Measurements from ENCODE around the gene LRFN3.
A peak's percentile ranks its signal among the peaks of the same experiment; 100 is the strongest.

Gene LRFN3

GRCh38 chr19:35901854-35902661 is 34.1 kb upstream of the LRFN3 start, which contains the start of gene HCST:
HCST (plus strand) TSS chr19:35902529; CDS start chr19:35902594, 65 bp downstream.
- peak within 1 kb of the TSS; percentile 24 to 28 for H3K4me3 ChIP-seq (replicated peaks in 1 of 2; ENCODE audit: low read depth in 2 of 2, low read length in 2 of 2)
- DNase-seq (ENCODE audit: low read depth in 2 of 2), result peak in 1 of 2 donors; percentile 11
- no peak for TF ChIP-seq CTCF (IDR thresholded peaks at IDR 0.05; ENCODE audit: low read depth, low read length)

GRCh38 chr19:35902870-35903475 is 33.2 kb upstream of the LRFN3 start:
- H3K4me3 ChIP-seq (replicated peaks in 1 of 2; ENCODE audit: low read depth in 2 of 2, low read length in 2 of 2), result peak overlapping the region in 1 of 2 donors; percentile 24
- no peak for TF ChIP-seq CTCF (IDR thresholded peaks at IDR 0.05; ENCODE audit: low read depth, low read length)
- DNase-seq (ENCODE audit: low read depth in 2 of 2), result no peak

- peak overlapping the region; percentile 24 to 28 for H3K4me3 ChIP-seq (replicated peaks in 1 of 2; ENCODE audit: low read depth in 2 of 2, low read length in 2 of 2)
- no peak for TF ChIP-seq CTCF (IDR thresholded peaks at IDR 0.05; ENCODE audit: low read depth, low read length)
- DNase-seq (ENCODE audit: low read depth in 2 of 2), result peak; percentile 58 to 63
Observed at GRCh38 chr19:35903550-35904179, 32.5 kb upstream of the LRFN3 start.

GRCh38 chr19:35904311-35905068 is 31.7 kb upstream of the LRFN3 start:
- no peak overlapping the region for H3K4me3 ChIP-seq (replicated peaks in 1 of 2; ENCODE audit: low read depth in 2 of 2, low read length in 2 of 2)
- TF ChIP-seq CTCF (IDR thresholded peaks at IDR 0.05; ENCODE audit: low read depth, low read length), result no peak
- no peak for DNase-seq (ENCODE audit: low read depth in 2 of 2)

GRCh38 chr19:35905178-35905727 is 30.9 kb upstream of the LRFN3 start:
- no peak overlapping the region for H3K4me3 ChIP-seq (replicated peaks in 1 of 2; ENCODE audit: low read depth in 2 of 2, low read length in 2 of 2)
- TF ChIP-seq CTCF (IDR thresholded peaks at IDR 0.05; ENCODE audit: low read depth, low read length), result no peak
- DNase-seq (ENCODE audit: low read depth in 2 of 2), result no peak

- H3K4me3 ChIP-seq (replicated peaks in 1 of 2; ENCODE audit: low read depth in 2 of 2, low read length in 2 of 2), result no peak overlapping the region
- no peak for TF ChIP-seq CTCF (IDR thresholded peaks at IDR 0.05; ENCODE audit: low read depth, low read length)
- no peak for DNase-seq (ENCODE audit: low read depth in 2 of 2)
Observed at GRCh38 chr19:35907377-35907745, 28.8 kb upstream of the LRFN3 start.
